HCT116 (cell line): ENCODE results near the gene ABR.

Source experiments
- CBX3 ChIP-seq: IDR thresholded peaks from 2 replicates; pipeline ENCODE4 v1.6.1; 2012; ENCODE audit warnings: low read depth
- CTCF ChIP-seq, 3 experiments: fragments of 200-600 bp in 1 of 3; sonication (generic) in 1 of 3; IDR thresholded peaks in 2 of 3; conservative IDR thresholded peaks in 1 of 3; 2 replicates each; pipeline ENCODE4 v1.5.1; 2012 to 2017; ENCODE audit warnings: low read depth in 2 of 3, low read length in 2 of 3, antibody characterized with exemption in 1 of 3, borderline replicate concordance in 1 of 3, control low read depth in 1 of 3, mild to moderate bottlenecking in 1 of 3, mixed read lengths in 1 of 3, mixed run types in 1 of 3, moderate library complexity in 1 of 3; ENCODE audit not compliant: insufficient read depth in 1 of 3
- ELF1 ChIP-seq: IDR thresholded peaks from 2 replicates; pipeline ENCODE4 v1.6.1; 2012; ENCODE audit warnings: low read depth, borderline replicate concordance
- EZH2 ChIP-seq: fragments of 200-600 bp; sonication (generic); IDR thresholded peaks from 2 replicates; pipeline ENCODE4 v1.6.1; 2017; ENCODE audit warnings: antibody characterized with exemption, mixed run types
- EZH2phosphoT487 ChIP-seq: fragments of 200-600 bp; IDR thresholded peaks from 2 replicates; pipeline ENCODE4 v1.6.1; 2018; ENCODE audit warnings: antibody characterized with exemption, borderline replicate concordance
- JUND ChIP-seq: IDR thresholded peaks from 2 replicates; pipeline ENCODE4 v1.6.1; 2012
- POLR2A ChIP-seq: IDR thresholded peaks from 2 replicates; pipeline ENCODE4 v1.7.0; 2011; ENCODE audit warnings: borderline replicate concordance; ENCODE audit not compliant: insufficient read depth, insufficient read length; ENCODE audit errors: extremely low read depth
- POLR2AphosphoS5 ChIP-seq: IDR thresholded peaks from 2 replicates; pipeline ENCODE4 v1.6.1; 2011; ENCODE audit warnings: mild to moderate bottlenecking, low read depth, low read length, moderate library complexity
- ZNF274 ChIP-seq: fragments of 200-500 bp; sonication (Bioruptor generic); IDR thresholded peaks from 2 replicates; pipeline ENCODE4 v1.6.1; 2014; ENCODE audit warnings: mild to moderate bottlenecking, low read depth, low read length, inconsistent platforms
- TF ChIP-seq, protein P1 (sequence below): IDR thresholded peaks from 2 replicates; pipeline ENCODE4 v1.6.1; 2012; ENCODE audit warnings: low read depth

DNA sequence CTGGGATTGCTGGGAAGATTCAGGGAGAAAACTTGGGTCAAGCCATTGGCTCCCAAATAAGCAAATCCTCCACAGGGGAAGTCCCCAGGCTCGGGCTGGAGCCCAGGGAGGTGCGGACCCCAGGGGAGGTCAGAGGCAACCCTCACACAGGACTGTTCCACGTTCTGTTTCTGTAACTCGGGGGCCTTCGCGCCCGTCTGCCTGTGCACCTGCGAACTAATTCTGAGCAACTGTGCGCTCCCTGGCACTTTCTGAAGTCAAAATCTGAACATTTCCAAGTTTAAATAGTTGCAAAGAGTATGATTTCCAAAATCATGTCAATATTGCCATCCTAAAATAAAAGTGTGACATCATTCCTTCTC lies 166.1 kb downstream of the ABR start:
- no peak for TF ChIP-seq POLR2A
- no peak for TF ChIP-seq EZH2phosphoT487
- no peak for TF ChIP-seq CTCF (IDR thresholded peaks at IDR 0.05 in 2 of 3, conservative IDR thresholded peaks at IDR 0.05 in 1 of 3; ENCODE audit: borderline replicate concordance in 1 of 3, insufficient read depth in 1 of 3, low read depth in 2 of 3, low read length in 2 of 3)
- TF ChIP-seq, protein P1, sequence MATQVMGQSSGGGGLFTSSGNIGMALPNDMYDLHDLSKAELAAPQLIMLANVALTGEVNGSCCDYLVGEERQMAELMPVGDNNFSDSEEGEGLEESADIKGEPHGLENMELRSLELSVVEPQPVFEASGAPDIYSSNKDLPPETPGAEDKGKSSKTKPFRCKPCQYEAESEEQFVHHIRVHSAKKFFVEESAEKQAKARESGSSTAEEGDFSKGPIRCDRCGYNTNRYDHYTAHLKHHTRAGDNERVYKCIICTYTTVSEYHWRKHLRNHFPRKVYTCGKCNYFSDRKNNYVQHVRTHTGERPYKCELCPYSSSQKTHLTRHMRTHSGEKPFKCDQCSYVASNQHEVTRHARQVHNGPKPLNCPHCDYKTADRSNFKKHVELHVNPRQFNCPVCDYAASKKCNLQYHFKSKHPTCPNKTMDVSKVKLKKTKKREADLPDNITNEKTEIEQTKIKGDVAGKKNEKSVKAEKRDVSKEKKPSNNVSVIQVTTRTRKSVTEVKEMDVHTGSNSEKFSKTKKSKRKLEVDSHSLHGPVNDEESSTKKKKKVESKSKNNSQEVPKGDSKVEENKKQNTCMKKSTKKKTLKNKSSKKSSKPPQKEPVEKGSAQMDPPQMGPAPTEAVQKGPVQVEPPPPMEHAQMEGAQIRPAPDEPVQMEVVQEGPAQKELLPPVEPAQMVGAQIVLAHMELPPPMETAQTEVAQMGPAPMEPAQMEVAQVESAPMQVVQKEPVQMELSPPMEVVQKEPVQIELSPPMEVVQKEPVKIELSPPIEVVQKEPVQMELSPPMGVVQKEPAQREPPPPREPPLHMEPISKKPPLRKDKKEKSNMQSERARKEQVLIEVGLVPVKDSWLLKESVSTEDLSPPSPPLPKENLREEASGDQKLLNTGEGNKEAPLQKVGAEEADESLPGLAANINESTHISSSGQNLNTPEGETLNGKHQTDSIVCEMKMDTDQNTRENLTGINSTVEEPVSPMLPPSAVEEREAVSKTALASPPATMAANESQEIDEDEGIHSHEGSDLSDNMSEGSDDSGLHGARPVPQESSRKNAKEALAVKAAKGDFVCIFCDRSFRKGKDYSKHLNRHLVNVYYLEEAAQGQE: no peak
- TF ChIP-seq ELF1: no peak
- TF ChIP-seq EZH2: no peak
- TF ChIP-seq POLR2AphosphoS5: no peak
- TF ChIP-seq ZNF274: no peak
- TF ChIP-seq CBX3: no peak
- no peak for TF ChIP-seq JUND
